Smooth muscle cell of the brain vasculature (primary cell): ENCODE data around the gene TMCC1.

Experiments
- DNase-seq: peaks from one replicate; pipeline ENCODE4 v3.0.0-alpha.2; 2012; ENCODE audit warnings: low read depth, low spot score

The TMCC1 gene

GRCh38 chr3:129624347-129625071 is 269.0 kb downstream of the TMCC1 start:
- no peak for DNase-seq

- peak; percentile 65 for DNase-seq
Observed at GRCh38 chr3:129623447-129624118, 269.9 kb downstream of the TMCC1 start.

DNA sequence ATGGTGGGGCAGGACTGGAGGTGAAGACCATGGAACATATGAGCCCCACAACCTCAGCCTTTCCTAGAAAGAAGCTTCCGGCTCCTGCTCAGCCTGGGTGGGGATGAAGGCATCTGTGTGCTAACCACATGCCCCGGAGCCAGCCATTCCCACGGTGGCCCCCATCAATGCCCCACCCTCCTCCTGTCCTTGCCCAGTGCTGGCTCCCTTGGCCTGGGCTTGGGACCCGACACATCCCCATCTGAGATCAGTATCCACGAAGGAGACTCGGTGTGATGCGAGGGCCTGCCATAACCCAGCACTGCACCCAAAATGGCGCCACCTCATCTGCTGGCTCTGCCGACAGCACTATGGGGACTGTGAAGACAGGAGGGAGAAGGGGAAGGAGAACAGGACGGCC is 270.6 kb downstream of the TMCC1 start:
- no peak for DNase-seq

- DNase-seq: no peak
Observed at GRCh38 chr3:129622226-129622874, 271.2 kb downstream of the TMCC1 start.

DNA sequence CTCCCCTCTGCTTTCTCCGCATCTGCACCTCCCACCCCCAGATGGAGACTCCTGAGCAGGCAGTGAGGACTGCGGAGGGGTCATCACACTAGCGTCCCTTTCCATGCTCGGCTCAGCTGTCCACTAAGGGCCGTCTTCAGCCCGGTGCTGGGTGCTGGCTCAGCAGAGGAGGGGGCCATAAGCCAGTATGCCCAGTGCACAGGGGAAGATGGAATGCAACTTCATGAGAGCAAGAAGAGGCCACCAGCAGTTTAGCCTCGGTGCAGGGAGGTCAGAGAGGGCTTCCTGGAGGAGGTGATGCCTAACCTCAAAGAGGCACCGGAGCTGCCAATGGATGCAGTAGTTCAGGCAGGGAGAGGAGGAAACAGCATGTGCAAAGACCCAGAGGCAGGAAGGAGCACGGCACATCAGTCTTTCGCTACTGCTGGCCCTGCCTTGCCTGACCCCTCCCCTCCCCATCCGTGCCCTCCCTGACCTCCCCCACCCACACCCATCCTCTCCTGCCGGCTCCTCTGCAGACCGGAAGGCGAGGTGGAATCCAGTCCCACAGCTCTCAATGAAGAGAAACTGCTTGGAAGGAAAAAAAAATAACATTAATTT is 271.8 kb downstream of the TMCC1 start:
- DNase-seq: no peak

- DNase-seq: no peak
Observed at GRCh38 chr3:129620828-129621559, 272.5 kb downstream of the TMCC1 start.

GRCh38 chr3:129619726-129620162 is 273.8 kb downstream of the TMCC1 start:
- no peak for DNase-seq

DNA sequence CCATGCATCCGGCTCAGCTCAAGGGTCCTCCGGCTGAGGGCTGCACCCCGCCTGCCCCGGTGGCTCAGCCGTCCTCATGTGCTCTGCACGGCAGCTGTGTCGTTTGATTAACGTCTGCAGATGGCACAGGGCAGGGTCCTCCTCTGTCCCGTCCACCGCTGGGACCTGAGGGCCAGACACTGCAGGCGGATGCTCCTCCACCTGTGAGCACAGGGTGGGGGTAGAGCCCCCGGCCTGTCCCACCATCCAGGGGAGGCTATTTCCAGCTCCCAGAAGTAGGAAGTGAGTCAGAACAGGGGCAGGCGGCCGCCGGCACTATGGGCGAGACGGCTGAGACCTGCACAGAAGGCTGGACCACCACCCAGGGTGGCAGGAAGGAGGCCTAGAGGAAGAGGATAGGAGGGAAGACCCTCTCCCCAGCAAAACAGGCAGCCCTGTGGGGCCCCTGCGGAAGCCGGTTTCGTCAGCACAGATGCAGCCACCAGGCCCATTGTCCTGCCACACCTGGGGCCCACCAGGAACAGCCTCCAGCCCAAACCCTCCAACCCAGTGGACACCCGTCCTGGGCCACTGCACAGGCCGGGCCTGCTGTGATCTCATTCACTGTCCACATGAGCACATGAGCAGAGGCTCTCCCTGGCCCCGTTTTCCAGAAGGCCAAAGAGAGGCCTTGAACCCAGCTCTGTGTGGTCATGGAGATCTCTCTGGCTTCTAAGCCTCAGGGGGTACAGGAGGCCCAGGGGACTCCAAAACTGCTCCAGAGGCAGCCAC is 274.4 kb downstream of the TMCC1 start:
- DNase-seq: no peak

DNA sequence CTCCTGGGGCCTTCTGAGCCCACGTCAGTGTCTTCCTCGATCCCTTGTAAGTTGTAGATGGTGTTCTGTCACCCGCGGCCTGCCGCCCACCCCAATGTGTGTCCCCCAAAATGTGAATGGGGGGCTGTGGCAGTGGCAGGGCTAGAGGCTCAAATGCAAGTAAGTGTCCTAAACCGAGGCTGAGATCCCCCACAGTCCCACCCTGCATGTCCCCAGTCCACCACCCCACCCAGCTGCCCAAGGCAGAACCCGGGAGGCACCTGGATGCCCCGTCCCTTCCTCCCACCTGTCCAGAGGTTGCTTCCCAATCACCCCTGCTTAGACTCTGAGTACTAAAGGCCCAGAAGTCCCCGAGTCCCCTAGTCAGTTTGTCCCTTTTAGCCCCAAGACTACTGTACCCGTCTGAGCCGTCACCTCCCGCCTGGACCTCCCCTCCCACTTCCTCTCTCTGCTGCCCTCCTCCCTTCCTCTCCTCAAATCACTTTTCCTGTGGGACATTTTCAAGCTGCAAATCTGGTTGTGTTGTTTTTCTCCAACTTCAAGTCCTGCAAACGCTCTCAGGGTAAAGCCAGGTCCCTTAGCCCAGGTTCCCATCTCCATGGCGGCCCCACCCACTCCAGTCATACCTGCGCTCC is 275.2 kb downstream of the TMCC1 start:
- no peak for DNase-seq

DNA sequence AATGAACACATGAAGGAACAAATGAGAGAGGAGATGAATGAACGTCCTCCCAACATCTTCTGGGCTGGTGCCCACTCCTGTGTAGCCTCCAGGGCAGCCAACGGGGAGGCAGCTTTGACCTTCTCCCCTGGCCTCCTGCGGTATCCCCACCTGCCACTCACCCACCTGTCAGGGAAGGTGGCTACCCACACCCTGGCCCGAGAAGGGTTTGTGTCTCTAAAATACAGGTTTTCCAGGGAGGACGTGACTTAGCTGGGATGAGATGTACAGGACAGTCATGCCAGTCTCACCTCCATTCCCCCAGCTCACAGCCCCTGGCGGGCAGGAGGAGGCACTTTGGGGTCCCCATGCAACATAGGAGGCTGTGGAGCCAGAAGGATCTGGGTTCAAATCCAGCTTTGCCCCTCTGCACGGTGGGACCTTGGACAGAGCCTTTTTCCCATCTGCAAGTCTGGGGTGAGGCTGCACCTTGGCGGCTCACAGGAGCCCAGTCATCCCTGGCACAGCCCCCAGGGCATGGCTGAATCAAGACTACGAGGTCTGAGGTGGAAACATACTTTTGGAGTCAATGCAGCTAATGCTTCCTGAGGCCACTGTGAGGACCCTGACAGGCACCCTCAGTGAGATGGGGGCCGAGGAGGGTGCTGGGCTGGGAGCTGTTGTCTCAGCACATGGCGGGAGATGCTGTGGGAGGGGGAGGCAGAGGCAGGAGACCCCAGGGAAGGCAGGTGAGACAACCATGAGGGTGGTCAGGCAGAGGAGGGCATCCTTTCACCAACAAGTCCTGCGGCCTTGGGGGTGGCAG is 275.9 kb downstream of the TMCC1 start:
- DNase-seq: no peak

DNA sequence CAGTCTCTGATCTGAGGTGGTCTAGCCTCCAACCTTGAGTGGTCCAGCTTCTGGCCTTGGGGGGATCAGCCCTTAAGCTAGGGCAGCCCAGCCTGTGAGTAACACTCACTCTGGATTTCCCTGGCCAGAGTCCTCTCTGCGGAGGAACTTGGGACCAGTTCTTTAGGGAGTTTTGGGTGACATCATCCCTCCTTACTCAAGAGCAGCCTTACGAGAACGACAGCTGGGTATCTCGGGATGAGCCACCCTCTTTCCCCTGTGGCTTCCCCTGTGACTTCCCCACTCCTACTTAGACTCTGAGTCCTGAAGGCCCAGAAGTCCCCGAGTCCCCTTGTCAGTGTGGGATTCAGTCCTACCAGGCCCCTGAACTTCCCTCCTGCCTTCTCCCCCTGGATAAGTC is 276.8 kb downstream of the TMCC1 start:
- DNase-seq: no peak

DNA sequence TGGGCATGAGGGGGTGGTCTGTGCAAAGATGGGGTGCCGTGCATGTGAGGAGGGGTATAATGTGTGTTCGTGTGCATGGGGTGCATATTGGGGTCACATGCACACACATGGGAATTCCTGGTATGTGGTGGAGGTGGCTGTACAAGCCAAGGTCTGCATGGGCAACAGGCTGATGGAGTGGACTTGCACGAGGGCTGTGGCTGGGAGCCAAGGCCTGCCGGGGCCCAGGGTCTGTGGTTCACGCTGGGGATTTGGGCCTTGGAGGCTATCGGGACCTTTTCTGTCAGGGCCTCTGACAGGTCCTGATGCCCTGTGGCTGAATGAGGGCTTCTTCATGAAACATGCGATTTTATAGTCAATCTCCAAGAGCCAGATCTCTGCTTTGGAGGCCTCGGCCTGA is 277.2 kb downstream of the TMCC1 start:
- DNase-seq: no peak

- no peak for DNase-seq
Observed at GRCh38 chr3:129615751-129616281, 277.7 kb downstream of the TMCC1 start.

GRCh38 chr3:129614927-129615363 is 278.6 kb downstream of the TMCC1 start:
- DNase-seq: no peak

DNA sequence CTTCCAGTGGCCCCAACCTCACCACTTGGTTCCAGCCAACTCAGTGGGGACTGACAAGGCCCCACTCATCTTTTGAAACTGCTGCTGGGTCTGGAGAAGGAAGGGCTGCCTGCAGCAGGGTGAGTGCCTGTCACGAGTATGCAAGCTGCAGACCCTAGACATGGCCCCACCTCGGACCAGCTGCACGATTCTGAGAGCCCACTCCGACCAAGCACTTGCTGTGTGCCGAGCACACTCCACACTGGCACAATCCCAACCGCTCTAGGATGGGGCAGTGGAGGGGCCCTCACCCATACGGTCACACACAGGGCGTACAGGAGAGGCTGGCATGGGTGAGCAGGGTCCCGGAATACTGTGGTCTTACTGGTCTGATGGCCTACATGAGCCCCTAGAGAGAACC is 279.1 kb downstream of the TMCC1 start:
- no peak for DNase-seq

DNA sequence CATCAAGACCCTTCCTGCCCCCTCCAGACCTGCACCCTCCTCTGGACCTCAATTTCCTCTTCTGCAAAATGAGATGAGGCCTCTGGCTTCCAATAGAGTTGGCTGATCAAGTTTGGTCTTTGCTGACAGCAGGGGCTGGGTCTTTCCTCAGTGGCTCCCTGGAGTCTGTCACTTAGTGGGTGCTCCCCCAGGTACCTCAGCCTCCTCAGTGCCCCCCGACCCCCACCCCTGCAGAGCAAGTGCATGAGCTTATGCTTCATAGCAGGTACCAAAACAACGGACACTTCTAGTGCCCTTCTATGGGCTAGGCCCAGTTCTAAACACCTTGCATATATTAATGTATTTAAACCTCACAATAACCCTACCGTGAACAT is 280.2 kb downstream of the TMCC1 start:
- DNase-seq: no peak

DNA sequence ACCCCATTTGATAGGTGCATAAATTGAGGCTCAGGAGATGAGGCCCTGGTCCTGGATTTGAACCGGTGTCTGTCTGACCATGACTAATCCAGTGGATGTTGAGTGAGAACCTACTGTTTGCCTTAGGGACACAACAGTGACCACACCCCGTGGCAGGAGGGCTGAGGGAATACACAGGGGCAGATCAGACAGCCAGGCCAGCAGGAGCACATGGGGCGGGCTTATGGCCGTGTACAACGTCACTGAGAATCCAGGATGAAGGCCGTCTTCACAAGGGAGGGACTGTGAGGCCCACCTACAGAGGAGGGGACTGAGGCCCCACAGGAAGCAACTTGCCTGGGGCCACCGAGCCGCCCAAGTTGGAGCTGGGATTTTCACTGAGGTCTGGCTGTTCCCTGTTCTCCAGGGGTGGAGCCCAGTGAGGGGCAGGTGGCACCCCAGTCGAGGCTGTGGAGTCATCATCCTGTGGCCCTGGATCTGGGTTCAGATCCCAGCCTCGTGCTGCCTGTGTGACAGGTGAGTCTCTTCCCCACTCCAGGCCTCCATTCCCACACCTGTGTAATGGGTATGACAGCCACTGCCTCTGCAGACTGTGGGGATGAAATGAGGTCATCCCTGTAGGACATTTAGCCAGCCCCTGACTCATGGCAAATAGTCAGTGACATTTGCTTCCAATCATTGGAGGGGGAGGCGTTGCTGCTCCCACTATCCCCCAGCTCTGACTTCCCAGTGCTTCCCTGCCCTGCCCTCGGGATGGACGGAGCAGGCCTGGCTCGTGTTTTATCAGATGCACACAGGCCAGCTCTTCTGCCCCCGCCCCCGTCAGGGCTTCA is 280.8 kb downstream of the TMCC1 start:
- DNase-seq: no peak

DNA sequence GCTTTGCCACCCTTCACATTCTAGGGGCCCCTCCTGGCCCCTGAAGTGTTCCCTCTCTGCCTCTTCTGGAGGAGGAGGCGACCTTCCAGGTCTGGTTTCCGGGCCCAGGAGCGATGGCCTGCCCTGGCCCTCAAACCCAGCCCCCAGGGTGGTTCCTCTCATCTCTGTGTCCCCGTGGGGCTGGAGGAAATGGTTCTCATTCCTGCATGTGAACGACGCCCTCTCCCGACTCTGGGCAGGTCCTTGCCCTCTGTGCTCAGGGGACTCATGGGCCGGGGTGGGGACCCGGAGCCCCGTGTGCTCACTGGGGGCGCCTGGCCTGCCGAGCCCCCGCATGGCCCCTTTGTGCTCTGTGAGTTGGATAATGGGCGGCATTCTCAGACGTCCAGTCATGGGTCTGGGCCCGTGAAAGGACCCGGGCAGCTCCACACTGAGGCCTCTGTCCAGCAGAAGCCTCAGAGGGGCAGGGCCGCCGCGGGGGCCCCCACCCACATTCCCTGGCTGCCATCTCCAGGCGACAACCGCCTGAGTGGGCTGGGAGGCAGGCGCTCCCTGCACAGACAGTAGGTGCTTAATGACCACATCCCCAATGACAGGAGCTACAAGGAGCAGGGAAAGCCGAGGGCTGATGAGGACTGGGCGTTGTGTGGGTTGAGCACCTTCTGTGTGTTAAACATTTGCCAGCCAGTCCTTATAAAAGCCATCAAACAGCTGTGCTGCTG is 281.5 kb downstream of the TMCC1 start:
- DNase-seq: no peak
